HG03039 (cell line): ENCODE results near the gene PRSS48.
"Not testable (repeated sequence)": the region's sequence is repeated elsewhere in the genome, so short reads cannot be mapped to it uniquely, and the experiment has no call there.

Source experiments
- ATAC-seq: cut with Tn5 transposase; IDR thresholded peaks from one replicate; pipeline ENCODE4 v1.9.1; 2021; ENCODE audit warnings: mild to moderate bottlenecking, moderate library complexity; ENCODE audit not compliant: unreplicated experiment

The PRSS48 gene

GRCh38 chr4:151276787-151277562, at the start of gene PRSS48:
PRSS48 (plus strand) TSS chr4:151277161; CDS start chr4:151277173, 12 bp downstream.
- no peak for ATAC-seq

- no peak for ATAC-seq
Observed at GRCh38 chr4:151227172-151227571, 49.8 kb upstream of the PRSS48 start.

- no peak for ATAC-seq
Observed at GRCh38 chr4:151227731-151228130, 49.2 kb upstream of the PRSS48 start.

- no peak for ATAC-seq
Observed at GRCh38 chr4:151228189-151229119, 48.5 kb upstream of the PRSS48 start.

GRCh38 chr4:151231915-151232595, 44.9 kb upstream of the PRSS48 start:
- ATAC-seq: no peak

GRCh38 chr4:151233600-151233999, 43.4 kb upstream of the PRSS48 start:
- no peak for ATAC-seq

GRCh38 chr4:151235373-151235772, 41.6 kb upstream of the PRSS48 start:
- not testable (repeated sequence) for ATAC-seq

GRCh38 chr4:151236036-151236435, 40.9 kb upstream of the PRSS48 start:
- no peak for ATAC-seq

- ATAC-seq: no peak
Observed at GRCh38 chr4:151238477-151238876, 38.5 kb upstream of the PRSS48 start.

GRCh38 chr4:151239608-151240007, 37.4 kb upstream of the PRSS48 start:
- ATAC-seq: no peak

- no peak for ATAC-seq
Observed at GRCh38 chr4:151242305-151242704, 34.7 kb upstream of the PRSS48 start.

- no peak for ATAC-seq
Observed at GRCh38 chr4:151246742-151247141, 30.2 kb upstream of the PRSS48 start.

GRCh38 chr4:151247395-151247794, 29.6 kb upstream of the PRSS48 start:
- no peak for ATAC-seq

GRCh38 chr4:151248519-151248918, 28.4 kb upstream of the PRSS48 start:
- no peak for ATAC-seq

- ATAC-seq: no peak
Observed at GRCh38 chr4:151250706-151251105, 26.3 kb upstream of the PRSS48 start.

GRCh38 chr4:151251603-151252304, 25.2 kb upstream of the PRSS48 start:
- ATAC-seq: no peak

GRCh38 chr4:151255226-151255625, 21.7 kb upstream of the PRSS48 start:
- ATAC-seq: not testable (repeated sequence)

GRCh38 chr4:151255680-151256079, 21.3 kb upstream of the PRSS48 start:
- not testable (repeated sequence) for ATAC-seq

GRCh38 chr4:151256134-151256533, 20.8 kb upstream of the PRSS48 start:
- no peak for ATAC-seq

- ATAC-seq: no peak
Observed at GRCh38 chr4:151257704-151258103, 19.3 kb upstream of the PRSS48 start.

- ATAC-seq: no peak
Observed at GRCh38 chr4:151259752-151260151, 17.2 kb upstream of the PRSS48 start.
